SK-MEL-5 (cell line): ENCODE results near the gene OPTC. TPM values are rescaled to one million over a fixed set of nuclear protein-coding genes. Genes with fewer than 3 reads are reported as not detected.

ENCODE experiments used
- DNase-seq: peaks from one replicate; pipeline ENCODE4 v3.0.0-alpha.2; 2016; ENCODE audit warnings: low read depth, low spot score
- in situ Hi-C: cut with HindIII; loops from 2 replicates; pipeline ENCODE4 v1.10.0; 2016; ENCODE audit warnings: low sequenced_read_pairs, high pct_unique_total_duplicates, low pct_unique_long_range_greater_than_20kb
- total RNA-seq: library from RNA; depleted of rRNA; stranded (reverse); fragments of >200 nt; shearing (Covaris generic); gene quantifications from 2 replicates; pipeline ENCODE4 v1.2.3, GENCODE V29; 2014

OPTC gene
- total RNA-seq, 1 experiment from 2014 or later: not detected

DNA sequence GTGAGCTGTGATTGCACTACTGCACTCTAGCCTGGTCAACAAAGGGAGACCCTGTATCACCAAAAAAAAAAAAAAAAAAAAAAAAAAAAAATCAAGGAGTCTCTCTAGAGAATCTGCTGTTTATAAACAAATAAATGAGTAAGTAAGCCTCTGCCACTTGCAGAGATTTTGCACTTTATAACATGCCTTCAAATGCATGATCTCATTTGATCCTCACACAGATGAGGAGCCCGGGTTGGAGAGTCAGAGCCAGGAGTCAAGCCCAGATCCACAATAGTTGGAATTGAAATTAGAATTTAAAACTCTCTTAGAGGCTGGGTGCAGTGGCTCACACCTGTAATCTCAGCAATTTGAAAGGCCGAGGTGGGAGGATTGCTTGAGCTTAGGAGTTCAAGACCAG, 14.3 kb upstream of the OPTC start:
- in situ Hi-C loops: no loop called here
- DNase-seq: no peak

DNA sequence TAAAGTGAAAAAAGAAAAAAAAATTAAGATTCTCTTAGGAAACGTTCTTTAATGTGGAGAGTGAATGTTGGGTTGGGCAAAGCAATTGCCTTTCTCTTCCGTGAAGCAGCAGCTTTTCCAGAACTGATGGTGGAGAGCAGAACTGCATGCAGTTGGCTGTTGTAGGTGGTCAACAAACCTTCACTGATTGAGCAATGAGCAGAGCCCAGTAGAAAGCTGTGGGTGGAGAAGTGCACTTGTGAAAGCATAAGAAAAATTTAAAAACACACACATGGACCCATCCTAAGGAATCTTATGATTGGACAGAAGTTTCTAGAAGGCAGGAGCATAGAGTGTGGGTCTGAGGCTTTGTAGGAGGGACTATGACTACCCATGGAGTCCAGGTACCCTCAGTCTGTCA, 13.9 kb upstream of the OPTC start:
- DNase-seq: no peak
- in situ Hi-C loops: no loop called here

DNA sequence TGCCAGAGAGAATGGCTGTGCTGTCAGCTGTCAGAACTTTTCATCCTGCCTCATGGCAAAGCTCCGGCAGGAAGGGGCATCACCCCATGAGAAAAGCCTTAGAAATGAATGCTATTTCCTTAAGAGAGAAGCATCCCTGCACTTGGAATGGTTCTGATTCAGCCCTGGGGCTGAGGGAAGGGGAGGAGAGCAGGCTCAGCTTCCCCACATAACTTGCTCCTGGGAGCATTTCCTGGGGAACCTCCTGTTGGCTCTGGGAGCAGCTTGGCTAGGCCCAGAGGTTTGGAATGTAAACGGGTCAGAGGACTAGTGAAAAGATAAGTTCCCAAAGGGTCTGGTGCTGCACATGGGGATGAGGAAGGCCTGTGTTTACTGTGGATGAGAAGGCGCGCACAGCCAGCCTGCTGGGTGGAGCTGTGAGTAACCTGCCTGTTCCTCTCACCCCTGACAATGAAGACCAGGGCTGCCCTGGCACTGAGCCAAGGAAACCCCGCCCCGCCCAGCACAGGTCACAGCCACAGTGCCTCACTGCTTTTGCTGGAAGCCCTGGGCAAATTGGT, 13.3 kb upstream of the OPTC start:
- in situ Hi-C loops: no loop called here
- no peak for DNase-seq

DNA sequence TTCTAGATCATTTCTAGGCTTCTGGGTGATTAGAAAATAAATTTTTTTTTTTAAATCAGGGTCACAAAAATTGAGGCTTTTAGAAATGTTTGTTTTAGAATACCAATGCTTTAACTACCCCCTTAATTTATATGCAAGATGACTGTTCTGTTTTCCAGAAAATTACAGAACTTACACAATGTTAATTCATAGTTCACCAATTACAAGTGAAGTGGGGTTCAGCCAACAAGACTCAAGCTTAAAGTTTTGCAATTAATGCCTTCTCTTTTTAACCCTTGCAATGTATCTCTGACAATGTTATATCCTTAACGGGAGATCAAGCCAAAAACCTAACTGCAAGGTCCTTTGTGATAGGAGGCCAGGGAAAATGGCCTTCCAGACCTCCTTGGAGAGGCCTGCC, 12.8 kb upstream of the OPTC start:
- DNase-seq: no peak
- in situ Hi-C loops: no loop called here

DNA sequence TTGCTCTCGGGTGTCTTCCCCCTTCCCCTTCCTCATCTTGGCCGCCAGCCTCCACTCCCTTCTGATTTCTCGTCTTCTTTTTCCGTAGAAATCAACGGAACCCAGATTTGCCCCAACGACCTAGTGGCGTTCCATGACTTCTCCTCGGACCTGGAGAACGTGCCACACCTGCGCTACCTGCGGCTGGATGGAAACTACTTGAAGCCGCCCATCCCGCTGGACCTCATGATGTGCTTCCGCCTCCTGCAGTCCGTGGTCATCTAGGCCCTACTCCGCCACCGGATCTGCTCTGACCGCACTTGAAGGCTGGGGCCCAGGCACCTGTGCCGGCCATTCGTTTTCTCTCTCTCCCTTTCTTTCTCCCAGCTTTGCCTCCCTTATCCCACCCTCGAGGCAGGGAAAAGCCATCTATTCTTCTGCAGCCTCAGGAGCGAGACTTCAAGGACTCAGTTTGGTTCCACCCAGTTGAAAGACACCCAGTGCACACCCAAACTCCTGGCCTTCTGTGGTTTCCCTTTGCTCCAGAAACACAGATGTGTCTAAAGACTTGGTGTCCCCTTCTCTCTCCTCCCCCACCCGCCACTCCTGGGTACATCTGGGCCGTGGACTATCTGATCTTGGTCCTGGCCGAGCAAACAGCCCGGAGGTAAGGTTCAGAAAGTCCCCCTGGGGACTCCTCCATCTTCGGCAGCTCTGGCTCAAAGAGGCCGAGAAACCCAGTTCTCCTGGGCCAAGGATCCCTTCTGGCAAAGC, 7.2 kb upstream of the OPTC start:
- in situ Hi-C loops: no loop called here
- DNase-seq: no peak

DNA sequence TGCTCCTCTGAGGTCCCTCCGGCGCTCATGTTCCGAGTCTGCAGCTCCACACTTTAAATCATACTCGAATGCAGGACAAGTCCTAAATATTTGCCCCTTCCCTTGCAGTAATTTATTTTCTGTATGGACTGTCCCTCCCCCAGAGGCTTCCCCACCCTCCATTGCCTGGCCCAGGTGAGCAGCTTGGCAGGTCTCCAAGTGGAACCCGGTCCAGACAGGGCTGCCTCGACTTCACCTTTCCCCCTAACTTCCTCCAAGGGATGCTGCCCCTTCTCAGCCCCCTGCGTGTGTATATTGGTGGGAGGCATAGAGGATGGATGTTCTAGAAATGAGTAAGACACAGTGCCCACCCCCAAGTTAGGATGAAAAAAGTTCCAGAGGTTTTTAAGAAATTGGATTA, 5.4 kb upstream of the OPTC start:
- in situ Hi-C loops: no loop called here
- DNase-seq: no peak

DNA sequence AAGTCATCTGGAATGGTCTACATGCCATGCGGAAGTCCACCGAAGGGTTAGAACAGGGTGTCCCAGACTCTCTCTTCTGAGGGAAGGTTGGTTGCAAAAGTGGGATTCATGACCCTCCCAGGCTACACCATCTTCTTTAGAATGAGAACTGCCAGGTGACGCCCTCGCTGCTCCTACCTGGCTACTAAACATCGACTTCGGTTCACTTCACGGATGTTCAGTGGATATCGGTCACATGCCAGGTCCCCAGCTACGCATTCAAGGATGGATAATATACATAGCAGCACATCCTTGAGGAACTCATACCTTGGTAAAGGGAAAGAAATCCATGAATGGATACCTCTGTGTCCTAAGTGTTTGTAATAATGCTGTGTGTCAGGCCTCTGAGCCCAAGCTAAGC, 3.3 kb upstream of the OPTC start:
- in situ Hi-C loops: no loop called here
- no peak for DNase-seq

DNA sequence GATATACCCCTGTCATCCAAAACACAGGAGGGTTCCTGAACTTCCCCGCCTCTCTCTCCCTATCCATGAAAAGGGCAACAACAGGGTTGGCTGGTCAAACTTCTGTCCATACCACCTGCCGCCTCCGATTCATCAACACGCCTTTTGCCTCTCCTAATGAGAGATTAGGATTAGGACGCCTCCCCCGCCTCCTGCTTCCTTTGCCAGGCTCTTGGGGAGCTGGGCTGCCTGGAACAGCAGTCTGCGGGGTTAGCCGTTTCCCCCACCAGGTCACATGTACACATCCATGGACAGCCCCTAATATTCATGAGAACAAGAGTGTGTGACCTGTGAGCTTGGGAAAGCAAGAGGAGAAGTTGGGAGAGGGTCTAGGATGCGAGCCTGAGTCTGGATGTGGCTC, 2.3 kb upstream of the OPTC start:
- in situ Hi-C loops: no loop called here
- no peak for DNase-seq

DNA sequence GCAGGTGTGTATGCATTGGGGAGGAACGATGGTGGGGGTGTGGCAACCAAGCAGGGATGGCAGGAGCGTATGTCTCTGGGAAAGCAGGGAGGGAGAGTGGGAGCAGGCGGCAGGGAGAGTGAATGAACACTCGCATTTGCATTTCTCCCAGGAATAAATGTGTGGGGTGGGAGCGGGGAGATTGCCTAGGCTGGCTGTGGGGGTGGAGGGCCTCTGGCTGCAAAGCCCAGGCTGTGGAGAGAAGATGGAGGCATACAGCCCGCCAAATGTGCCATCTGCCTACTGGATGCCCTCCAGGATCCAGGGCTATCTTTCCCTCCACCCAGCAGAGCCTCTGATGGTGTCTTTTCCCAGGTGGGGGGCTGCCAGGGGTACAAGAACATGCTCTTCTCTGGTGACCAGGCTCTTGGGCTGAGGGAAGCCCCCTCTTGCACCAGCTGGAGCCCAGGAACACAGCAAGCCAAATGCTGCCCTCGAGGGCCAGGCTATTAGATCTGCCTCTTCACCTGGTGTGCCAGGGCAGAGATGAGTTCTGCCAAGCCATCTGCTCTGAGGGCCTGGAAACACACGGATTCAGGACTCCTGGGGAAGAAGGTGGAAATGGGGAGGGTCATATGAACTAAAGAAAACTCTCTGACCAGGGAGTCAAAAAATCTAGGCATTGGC, 1.7 kb upstream of the OPTC start:
- no peak for DNase-seq
- in situ Hi-C loops: no loop called here

DNA sequence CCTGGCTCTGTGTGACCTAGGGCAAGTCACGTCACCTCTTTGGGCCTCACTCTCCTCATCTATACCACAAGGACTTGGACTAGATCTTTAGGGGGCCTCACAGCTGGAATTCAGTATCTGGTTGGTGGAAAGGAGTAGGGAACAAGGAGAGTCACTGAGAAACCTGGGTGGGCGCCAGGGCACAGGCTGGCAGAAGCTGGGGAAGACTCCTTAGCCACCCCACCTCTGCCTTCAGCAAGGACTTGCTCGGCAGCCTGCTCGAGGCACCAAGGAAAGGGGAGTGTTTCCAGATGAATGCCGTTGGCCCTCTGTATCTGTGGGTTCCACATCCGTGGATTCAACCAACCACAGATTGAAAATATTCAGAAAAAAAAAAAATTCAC, 1.2 kb upstream of the OPTC start:
- no peak for DNase-seq
- in situ Hi-C loops: no loop called here

DNA sequence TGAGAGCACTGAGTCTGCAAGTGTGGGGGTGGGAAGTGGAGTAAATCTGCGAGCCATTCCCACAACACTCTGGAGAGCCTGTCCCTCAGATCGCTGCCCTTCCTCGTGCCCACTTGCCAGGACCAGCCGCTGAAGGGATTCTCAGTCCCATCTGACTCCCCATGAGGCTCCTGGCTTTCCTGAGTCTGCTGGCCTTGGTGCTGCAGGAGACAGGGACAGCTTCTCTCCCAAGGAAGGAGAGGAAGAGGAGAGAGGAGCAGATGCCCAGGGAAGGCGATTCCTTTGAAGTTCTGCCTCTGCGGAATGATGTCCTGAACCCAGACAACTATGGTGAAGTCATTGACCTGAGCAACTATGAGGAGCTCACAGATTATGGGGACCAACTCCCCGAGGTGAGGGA, 1.9 kb downstream of the OPTC start:
- no peak for DNase-seq
- in situ Hi-C loops: no loop called here

DNA sequence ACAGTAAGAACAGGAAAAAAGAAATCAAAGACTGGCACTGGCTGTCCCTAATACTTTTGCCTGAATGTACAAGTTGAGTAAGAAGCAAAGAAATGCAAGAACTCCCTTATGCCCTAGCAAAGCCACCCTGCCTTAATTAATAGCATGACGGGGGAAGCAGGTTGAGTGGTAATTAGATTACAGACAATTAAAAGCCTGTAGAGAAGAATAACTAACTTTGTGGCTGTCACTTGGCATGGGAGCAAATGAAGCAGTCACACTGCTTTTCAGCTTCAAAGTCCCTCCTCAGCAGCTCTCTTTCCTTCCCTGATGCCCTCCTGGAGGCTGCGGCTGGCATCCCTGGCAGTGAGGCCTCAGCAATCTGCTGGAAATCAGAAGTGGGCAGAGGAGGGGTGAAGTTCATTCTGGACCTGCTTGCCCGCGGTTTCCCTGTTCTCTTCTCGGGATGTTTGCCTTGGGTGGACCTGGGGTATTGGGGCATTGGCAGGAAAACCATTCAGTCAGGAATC, 3.4 kb downstream of the OPTC start:
- in situ Hi-C loops: no loop called here
- no peak for DNase-seq

DNA sequence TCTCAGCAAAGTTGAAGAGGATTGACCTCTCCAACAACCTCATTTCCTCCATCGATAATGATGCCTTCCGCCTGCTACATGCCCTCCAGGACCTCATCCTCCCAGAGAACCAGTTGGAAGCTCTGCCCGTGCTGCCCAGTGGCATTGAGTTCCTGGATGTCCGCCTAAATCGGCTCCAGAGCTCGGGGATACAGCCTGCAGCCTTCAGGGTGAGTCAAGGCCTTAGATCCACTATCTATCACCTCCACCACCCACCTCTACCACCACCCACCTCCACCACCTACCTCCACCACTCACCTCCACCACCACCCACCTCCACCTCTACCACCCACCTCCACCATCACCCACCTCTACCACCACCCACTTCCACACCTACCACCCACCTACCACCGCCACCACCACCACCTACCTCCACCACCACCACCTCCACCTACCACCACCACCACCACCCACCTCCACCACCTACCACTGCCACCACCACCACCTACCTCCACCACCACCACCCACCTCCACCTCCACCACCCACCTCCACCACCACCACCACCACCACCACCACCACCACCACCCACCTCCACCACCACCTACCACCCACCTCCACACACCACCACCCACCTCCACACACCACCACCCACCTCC, 5.8 kb downstream of the OPTC start:
- in situ Hi-C loops: no loop called here
- DNase-seq: no peak

DNA sequence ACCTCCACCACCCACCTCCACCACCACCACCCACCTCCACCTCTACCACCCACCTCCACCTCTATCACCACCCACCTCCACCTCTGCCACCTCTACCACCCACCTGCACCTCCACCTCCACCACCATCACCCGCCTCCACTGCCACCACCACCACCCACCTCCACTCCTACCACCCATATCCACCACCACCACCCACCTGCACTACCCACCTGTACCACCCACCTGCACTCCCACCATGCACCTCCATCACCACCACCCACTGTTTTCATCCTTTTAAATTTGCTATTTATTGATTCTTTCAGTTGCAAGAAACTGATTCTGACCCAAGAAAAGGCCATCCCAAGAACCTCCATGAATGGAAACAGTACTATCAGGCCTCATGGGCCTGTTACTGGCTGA, 6.3 kb downstream of the OPTC start:
- no peak for DNase-seq
- in situ Hi-C loops: no loop called here

DNA sequence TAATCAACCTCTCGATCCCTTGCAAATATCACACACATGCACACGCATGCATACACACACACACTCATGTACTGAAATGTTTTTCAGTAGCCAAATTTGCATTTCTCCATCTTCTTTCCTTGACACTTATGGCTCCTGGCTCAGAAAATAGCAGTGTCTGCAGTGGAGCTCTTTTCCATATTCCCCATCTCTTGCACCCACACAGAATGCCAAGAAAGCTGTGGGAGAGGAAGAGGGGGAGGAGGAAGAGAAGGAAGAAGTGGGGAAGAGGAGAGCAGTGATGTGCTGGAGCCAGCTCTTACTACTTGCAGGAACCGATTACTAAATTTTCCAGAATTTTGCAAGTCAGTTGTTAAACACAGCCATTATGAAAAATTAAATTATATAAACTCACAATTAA, 9.9 kb downstream of the OPTC start:
- in situ Hi-C loops: no loop called here

DNA sequence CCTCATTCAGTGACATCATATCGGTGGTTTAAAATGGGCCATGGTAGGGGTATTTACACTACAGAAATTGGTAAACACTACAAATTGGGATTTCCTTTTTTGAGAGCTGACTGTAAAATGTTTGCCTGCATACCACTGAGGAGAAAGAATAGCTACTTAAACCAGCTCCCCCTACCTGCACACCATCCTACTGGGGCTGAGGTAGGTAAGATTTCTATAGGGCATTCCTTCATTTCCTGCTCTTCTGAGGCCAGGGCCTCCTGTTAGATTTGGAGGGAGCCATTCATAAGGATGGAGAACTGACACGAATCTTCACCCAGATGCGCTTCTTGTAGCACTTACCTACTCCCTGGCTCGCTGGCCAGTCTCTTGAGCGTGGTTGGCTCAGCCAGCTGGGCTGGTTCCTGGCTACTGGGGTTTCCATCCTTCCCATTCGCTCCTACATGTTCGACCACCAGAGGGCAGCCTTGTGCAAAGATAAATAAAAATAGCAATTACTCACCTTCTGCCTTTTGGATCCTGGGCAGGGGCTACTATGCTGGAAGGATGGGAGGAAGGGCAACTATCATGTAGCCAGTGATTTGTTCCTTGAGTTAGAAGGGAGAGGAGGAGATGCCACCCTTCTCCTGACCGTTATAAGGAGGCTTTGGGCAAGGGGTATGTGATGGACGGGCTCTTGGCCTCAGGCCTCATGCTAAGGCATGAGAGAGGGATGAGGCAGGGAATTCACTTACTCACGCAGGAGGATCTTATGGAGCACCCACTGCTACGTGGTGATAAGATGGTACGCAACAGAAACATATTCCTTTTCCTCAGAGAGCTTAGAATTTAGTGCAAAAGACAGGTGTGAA, 10.7 kb downstream of the OPTC start:
- in situ Hi-C loops: no loop called here
- DNase-seq: peak; percentile 85

More for the DNA sequence above, 9.9 kb downstream of the OPTC start:
- DNase-seq: no peak

DNA sequence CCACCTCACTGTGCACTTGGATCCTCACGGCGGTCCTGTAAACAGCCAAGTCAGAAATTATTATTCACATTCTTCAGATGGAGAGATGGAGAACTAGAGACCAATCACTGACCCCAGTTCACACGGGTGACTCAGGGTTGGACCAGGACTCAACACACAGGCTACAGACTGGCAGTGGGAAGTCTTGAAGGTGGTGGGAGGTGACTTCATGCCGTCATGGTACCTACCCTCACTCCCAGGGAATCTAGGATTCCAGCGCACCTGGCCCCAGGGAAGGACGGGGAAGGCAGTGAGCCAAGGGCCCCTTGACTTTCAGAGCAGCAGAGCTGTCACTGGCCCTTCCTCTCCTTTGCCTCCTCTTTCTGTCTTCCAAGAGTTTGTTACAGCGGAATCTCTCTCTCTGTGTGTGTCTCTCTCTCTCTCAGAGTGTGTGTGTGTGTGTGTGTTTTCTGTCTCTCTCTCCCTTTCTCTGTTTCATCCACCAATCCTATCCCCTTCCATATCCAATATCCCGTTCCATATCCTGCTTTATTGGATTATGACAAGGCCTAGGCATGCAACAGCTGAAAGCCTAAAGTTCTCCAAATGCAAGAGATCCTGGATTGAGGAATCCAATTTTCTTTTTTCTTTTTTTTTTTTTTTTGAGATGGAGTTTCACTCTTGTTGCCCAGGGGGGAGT, 11.7 kb downstream of the OPTC start:
- in situ Hi-C loops: no loop called here
- no peak for DNase-seq
